IMR-90 (cell line): ENCODE measurements around the gene ANO10. TPM values are rescaled to one million over a fixed set of nuclear protein-coding genes. Genes with fewer than 3 reads are reported as not detected.

Experiments used
- ATAC-seq: fragments of 200-7000 bp; cut with Tn5 transposase; 2 replicates; pipeline ENCODE4 v1.9.1; 2020; ENCODE audit warnings: low read depth, mild to moderate bottlenecking, moderate library complexity
- BruUV-seq: library from RNA; stranded (reverse); fragments of 400-500 nt; replicated peaks from 2 replicates; lab custom pipeline; 2021; lab: Mats Ljungman, UMichigan
- CTCF ChIA-PET: fragments of 300-600 bp; formaldehyde crosslinking; extraction: SDS; loops from one replicate; lab custom pipeline; 2021; ENCODE audit warnings: antibody characterized with exemption; lab: Yijun Ruan, JAX
- POLR2A ChIA-PET: fragments of 300-600 bp; sonication (Branson Sonifier 250); formaldehyde crosslinking; loops from one replicate; lab custom pipeline; 2022; ENCODE audit warnings: antibody characterized with exemption; ENCODE audit not compliant: unreplicated experiment; lab: Charles Lee
- DNase-seq: peaks from one replicate; pipeline ENCODE4 v3.0.0; 2013
- H2AFZ ChIP-seq: replicated peaks from 2 replicates; pipeline ENCODE3; 2013; ENCODE audit warnings: low read length, mild to moderate bottlenecking; ENCODE audit not compliant: poor library complexity
- H2AK5ac ChIP-seq: 2 replicates; pipeline ENCODE4 v1.6.1; 2013; ENCODE audit warnings: low read depth, low read length, inconsistent platforms
- H2AK9ac ChIP-seq: replicated peaks from 2 replicates; pipeline ENCODE3; 2013; ENCODE audit warnings: mild to moderate bottlenecking, low read depth, low read length, moderate library complexity; ENCODE audit not compliant: poor library complexity
- H2BK120ac ChIP-seq: 2 replicates; pipeline ENCODE4 v1.6.1; 2013; ENCODE audit warnings: low read depth, low read length, inconsistent platforms
- H2BK15ac ChIP-seq: 3 replicates; pipeline ENCODE4 v1.6.1; 2013; ENCODE audit warnings: low read depth, low read length, inconsistent platforms
- H2BK20ac ChIP-seq: 2 replicates; pipeline ENCODE4 v1.6.1; 2013; ENCODE audit warnings: low read depth, mild to moderate bottlenecking, inconsistent platforms, low read length, moderate library complexity
- H2BK5ac ChIP-seq: 2 replicates; pipeline ENCODE4 v1.6.1; 2013; ENCODE audit warnings: mild to moderate bottlenecking, low read depth, low read length, inconsistent platforms; ENCODE audit not compliant: poor library complexity, severe bottlenecking
- H3K14ac ChIP-seq: replicated peaks from 2 replicates; pipeline ENCODE4 v1.6.1; 2013; ENCODE audit warnings: low read depth, low read length, inconsistent platforms
- H3K18ac ChIP-seq: 2 replicates; pipeline ENCODE4 v1.6.1; 2013; ENCODE audit warnings: low read depth, low read length, control low read depth
- H3K23ac ChIP-seq: 2 replicates; pipeline ENCODE4 v1.6.1; 2013; ENCODE audit warnings: low read depth, low read length, inconsistent platforms
- H3K27ac ChIP-seq: 2 replicates; pipeline ENCODE4 v1.5.1; 2013; ENCODE audit warnings: mild to moderate bottlenecking, control low read depth, low read length; ENCODE audit not compliant: insufficient read depth
- H3K27me3 ChIP-seq: 2 replicates; pipeline ENCODE4 v1.6.1; 2013; ENCODE audit warnings: low read length; ENCODE audit not compliant: control insufficient read depth, insufficient read depth
- H3K36me3 ChIP-seq: 2 replicates; pipeline ENCODE4 v1.6.1; 2013; ENCODE audit warnings: low read length, mixed read lengths; ENCODE audit not compliant: control insufficient read depth, insufficient read depth
- H3K4ac ChIP-seq: 2 replicates; pipeline ENCODE4 v1.6.1; 2013; ENCODE audit warnings: low read depth, low read length, inconsistent platforms
- H3K4me1 ChIP-seq: 2 replicates; pipeline ENCODE4 v1.6.1; 2013; ENCODE audit warnings: low read length, mixed read lengths; ENCODE audit not compliant: control insufficient read depth, insufficient read depth
- H3K4me2 ChIP-seq: 2 replicates; pipeline ENCODE4 v1.6.1; 2013; ENCODE audit warnings: low read depth, mild to moderate bottlenecking, control low read depth, low read length, moderate library complexity
- H3K4me3 ChIP-seq: 2 replicates; pipeline ENCODE4 v1.5.1; 2013; ENCODE audit warnings: low read depth, mild to moderate bottlenecking, control low read depth, low read length, moderate library complexity; ENCODE audit not compliant: insufficient read depth
- H3K56ac ChIP-seq: 2 replicates; pipeline ENCODE4 v1.6.1; 2013; ENCODE audit warnings: low read length, inconsistent platforms; ENCODE audit not compliant: insufficient read depth; ENCODE audit errors: extremely low read depth
- H3K79me1 ChIP-seq, 2 experiments: 2 replicates each; pipeline ENCODE4 v1.6.1; 2013; ENCODE audit warnings: low read length in 2 of 2, inconsistent platforms in 1 of 2, low read depth in 1 of 2
- H3K9ac ChIP-seq: 2 replicates; pipeline ENCODE4 v1.6.1; 2013; ENCODE audit warnings: low read depth, low read length, control low read depth
- H3K9me1 ChIP-seq: 2 replicates; pipeline ENCODE4 v1.6.1; 2013; ENCODE audit warnings: low read length, inconsistent platforms; ENCODE audit not compliant: insufficient read depth
- H3K9me3 ChIP-seq: 2 replicates; pipeline ENCODE4 v1.6.1; 2013; ENCODE audit warnings: low read length; ENCODE audit not compliant: control insufficient read depth, insufficient read depth
- H4K20me1 ChIP-seq: 2 replicates; pipeline ENCODE4 v1.6.1; 2013; ENCODE audit warnings: low read length, inconsistent platforms; ENCODE audit not compliant: insufficient read depth
- H4K5ac ChIP-seq: 2 replicates; pipeline ENCODE4 v1.6.1; 2013; ENCODE audit warnings: mild to moderate bottlenecking, low read depth, low read length, control low read depth
- H4K8ac ChIP-seq, 2 experiments: 2 replicates each; pipeline ENCODE4 v1.6.1; 2013; ENCODE audit warnings: low read depth in 2 of 2, low read length in 2 of 2, control low read depth in 1 of 2, inconsistent platforms in 1 of 2
- H4K91ac ChIP-seq: 2 replicates; pipeline ENCODE4 v1.6.1; 2013; ENCODE audit warnings: low read depth, low read length, inconsistent platforms; ENCODE audit not compliant: insufficient read depth
- MAFK ChIP-seq: IDR thresholded peaks from 2 replicates; pipeline ENCODE4 v1.6.1; 2012; ENCODE audit warnings: low read depth, low read length, improper control_type of control experiment
- SMC3 ChIP-seq: fragments of 150-350 bp; IDR thresholded peaks from 2 replicates; pipeline ENCODE4 v1.6.1; 2016; ENCODE audit warnings: low read depth, mild to moderate bottlenecking, antibody characterized with exemption, low read length, moderate library complexity
- WGBS, 2 experiments: methylation state at CpG; one replicate each; pipeline versions ENCODE4 v1.1.5 to v1.1.7; 2013; ENCODE audit warnings: missing lambda C conversion rate in 2 of 2; ENCODE audit not compliant: insufficient read length in 1 of 2; ENCODE audit errors: extremely low coverage in 2 of 2; 5-methylcytosine and 5-hydroxymethylcytosine counted together
- dilution Hi-C: fragments of 300-500 bp; cut with HindIII; formaldehyde crosslinking; loops from one replicate; pipeline ENCODE4 v1.14.3; 2018; ENCODE audit warnings: low sequenced_read_pairs; ENCODE audit not compliant: unreplicated experiment
- in situ Hi-C: fragments of 300-500 bp; cut with MboI; formaldehyde crosslinking; loops from 3 replicates; pipeline ENCODE4 v1.14.3; 2019; ENCODE audit warnings: low sequenced_read_pairs, inconsistent platforms, mixed read lengths
- intact Hi-C: fragments of 100-400 bp; cut with micrococcal nuclease; formaldehyde crosslinking; loops from 2 replicates; pipeline ENCODE4 v1.10.0; 2022
- polyA plus RNA-seq, 3 experiments: library from polyadenylated mRNA; depleted of rRNA; stranded (reverse); fragments of >200 nt; gene quantifications; 2 replicates each; pipeline ENCODE4 v1.2.3, GENCODE V29; 2012; ENCODE audit warnings: low replicate concordance in 1 of 3
- total RNA-seq: library from RNA; depleted of rRNA; stranded (reverse); fragments of >200 nt; gene quantifications from 2 replicates; pipeline ENCODE4 v1.2.3, GENCODE V29; 2012

Gene ANO10
- total and polyA plus RNA-seq, 2 of the 4 experiments (the other 2 are of a cell fraction): 28.5 to 41.6 TPM

DNA sequence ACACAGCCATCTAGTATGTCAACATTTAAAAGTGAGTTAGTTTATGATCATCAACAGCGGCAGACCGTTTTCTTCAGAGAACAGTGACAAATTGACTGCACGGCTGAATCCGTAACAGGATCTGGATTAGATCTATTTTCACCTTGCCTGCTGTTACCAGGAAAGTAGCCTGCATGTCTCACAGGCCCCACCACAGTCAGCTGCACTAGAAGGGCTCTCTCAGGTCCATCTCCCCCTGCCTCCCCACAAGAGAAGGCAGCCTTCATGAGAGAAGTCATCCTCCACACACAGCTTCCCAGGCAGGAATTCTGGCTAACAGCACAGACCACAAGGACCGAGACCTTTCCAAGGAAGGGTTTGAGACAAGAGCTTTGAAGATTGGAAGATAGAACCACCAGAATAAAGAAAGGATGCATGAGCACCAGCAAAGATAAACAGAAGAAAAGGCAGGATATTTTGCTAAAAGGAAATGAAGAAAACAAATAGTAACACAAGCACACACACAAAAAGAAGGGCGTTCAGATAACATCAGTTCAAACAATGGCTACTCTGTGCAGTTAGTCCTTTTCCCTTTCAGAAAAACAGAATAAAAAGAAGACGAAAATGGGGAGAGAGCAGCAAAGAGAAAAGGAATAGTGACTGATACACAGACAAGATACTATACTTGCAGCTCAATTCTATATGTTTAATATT, 208.0 kb downstream of the ANO10 start:
- dilution Hi-C loops (no loop called here), intact Hi-C loops (no loop called here), in situ Hi-C loops (no loop called here)
- no peak overlapping the region for H2BK20ac ChIP-seq
- no peak overlapping the region for H2AK5ac ChIP-seq
- H3K9ac ChIP-seq: no peak overlapping the region
- no peak overlapping the region for H4K91ac ChIP-seq
- H3K4ac ChIP-seq: no peak overlapping the region
- no peaks in the 10 kb centered on the region for H3K36me3 ChIP-seq
- H3K23ac ChIP-seq: no peak overlapping the region
- no peaks in the 10 kb centered on the region for H3K9me3 ChIP-seq
- H3K4me1 ChIP-seq: no peaks in the 10 kb centered on the region
- no peak overlapping the region for H3K18ac ChIP-seq
- H2BK5ac ChIP-seq: no peak overlapping the region
- H3K9me1 ChIP-seq: no peaks in the 10 kb centered on the region
- H2BK15ac ChIP-seq: no peak overlapping the region
- H3K27me3 ChIP-seq: no peaks in the 10 kb centered on the region
- H4K20me1 ChIP-seq: no peaks in the 10 kb centered on the region
- no peak overlapping the region for H3K56ac ChIP-seq
- H4K5ac ChIP-seq: no peak overlapping the region
- no peak overlapping the region for H3K4me2 ChIP-seq
- ChIA-PET CTCF (interaction anchor here (1.1 to 1.4 kb wide), 2 partner anchors 8 to 251 kb away, joined by 3 read pairs; no protein-coding TSS in a partner anchor), POLR2A (no interaction called here)
- no peak overlapping the region for H3K14ac ChIP-seq
- no peak overlapping the region for H2AK9ac ChIP-seq
- peaks cover 0 to 3% of the 10 kb centered on the region in 2 experiments; a peak in 1 of 4 replicates for H3K79me1 ChIP-seq
- no CpG with 5 or more reads among the region's 7 CpGs for WGBS, 2 experiments
- no peak for ATAC-seq
- no peak overlapping the region for H2AFZ ChIP-seq
- BruUV-seq: no TSS peak
- H2BK120ac ChIP-seq: no peak overlapping the region
- TF ChIP-seq SMC3: no peak
- TF ChIP-seq MAFK: no peak
- no peak overlapping the region for H4K8ac ChIP-seq
- no peak overlapping the region for H3K4me3 ChIP-seq
- DNase-seq: no peak
- no peak overlapping the region for H3K27ac ChIP-seq
